Measurements from ENCODE around the gene ITGAD.

DNA sequence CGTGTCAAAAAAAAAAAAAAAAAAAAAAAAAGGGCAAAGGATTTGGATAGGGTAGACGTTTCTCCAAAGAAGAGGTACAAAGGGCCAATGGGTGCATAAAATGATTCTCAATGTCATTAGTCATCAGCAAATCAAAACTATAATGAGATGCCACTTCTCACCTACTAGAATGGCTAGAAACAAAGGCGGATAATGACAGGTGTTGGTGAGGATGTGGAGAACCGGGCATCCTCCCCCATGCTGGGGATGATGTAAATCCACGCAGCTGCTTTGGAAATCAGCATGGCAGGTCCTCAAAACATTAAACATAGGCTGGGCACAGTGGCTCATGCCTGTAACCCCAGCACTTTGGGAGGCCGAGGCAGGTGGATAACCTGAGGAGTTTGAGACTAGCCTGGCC lies 28.7 kb upstream of the ITGAD start:
- TF ChIP-seq, protein P1, sequence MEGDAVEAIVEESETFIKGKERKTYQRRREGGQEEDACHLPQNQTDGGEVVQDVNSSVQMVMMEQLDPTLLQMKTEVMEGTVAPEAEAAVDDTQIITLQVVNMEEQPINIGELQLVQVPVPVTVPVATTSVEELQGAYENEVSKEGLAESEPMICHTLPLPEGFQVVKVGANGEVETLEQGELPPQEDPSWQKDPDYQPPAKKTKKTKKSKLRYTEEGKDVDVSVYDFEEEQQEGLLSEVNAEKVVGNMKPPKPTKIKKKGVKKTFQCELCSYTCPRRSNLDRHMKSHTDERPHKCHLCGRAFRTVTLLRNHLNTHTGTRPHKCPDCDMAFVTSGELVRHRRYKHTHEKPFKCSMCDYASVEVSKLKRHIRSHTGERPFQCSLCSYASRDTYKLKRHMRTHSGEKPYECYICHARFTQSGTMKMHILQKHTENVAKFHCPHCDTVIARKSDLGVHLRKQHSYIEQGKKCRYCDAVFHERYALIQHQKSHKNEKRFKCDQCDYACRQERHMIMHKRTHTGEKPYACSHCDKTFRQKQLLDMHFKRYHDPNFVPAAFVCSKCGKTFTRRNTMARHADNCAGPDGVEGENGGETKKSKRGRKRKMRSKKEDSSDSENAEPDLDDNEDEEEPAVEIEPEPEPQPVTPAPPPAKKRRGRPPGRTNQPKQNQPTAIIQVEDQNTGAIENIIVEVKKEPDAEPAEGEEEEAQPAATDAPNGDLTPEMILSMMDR (IDR thresholded peaks at IDR 0.05; ENCODE audit: low read length): no peak
- TF ChIP-seq EZH2 (optimal IDR thresholded peaks at IDR 0.05; ENCODE audit: low read depth, low read length) (no peak), EZH2phosphoT487 (IDR thresholded peaks at IDR 0.05; ENCODE audit: low read length) (no peak)
